Lung (tissue), 12 donors: Measurements from ENCODE around the gene MEX3C. TPM values are rescaled to one million over a fixed set of nuclear protein-coding genes. Genes with fewer than 3 reads are reported as not detected.

ENCODE experiments used
- ATAC-seq: fragments of 200-7000 bp; cut with Tn5 transposase; one replicate; pipeline ENCODE4 v1.9.1; 2020; ENCODE audit warnings: moderate number of reproducible peaks; ENCODE audit not compliant: insufficient read depth, low FRiP score
- DNase-seq, 3 donors: peaks; one replicate each; pipeline ENCODE4 v3.0.0-alpha.2; 2013 to 2017
- H3K27ac ChIP-seq, 2 donors: one replicate each; pipeline ENCODE4 v1.5.1; 2013; ENCODE audit warnings: mild to moderate bottlenecking in 2 of 2, moderate library complexity in 2 of 2, control low read depth in 1 of 2, inconsistent platforms in 1 of 2, low read depth in 1 of 2, low read length in 1 of 2
- H3K27me3 ChIP-seq, 3 donors: one replicate each; pipeline ENCODE4 v1.5.1; 2013; ENCODE audit warnings: low read length in 2 of 3; ENCODE audit not compliant: control insufficient read depth in 3 of 3, insufficient read depth in 3 of 3
- H3K36me3 ChIP-seq, 4 donors: one replicate each; pipeline ENCODE4 v1.5.1; 2013; ENCODE audit warnings: low read length in 4 of 4, mild to moderate bottlenecking in 1 of 4, moderate library complexity in 1 of 4; ENCODE audit not compliant: control insufficient read depth in 4 of 4, insufficient read depth in 4 of 4
- H3K4me1 ChIP-seq, 5 donors: one replicate each; pipeline ENCODE4 v1.5.1; 2013; ENCODE audit warnings: low read length in 5 of 5, mild to moderate bottlenecking in 2 of 5, moderate library complexity in 1 of 5; ENCODE audit not compliant: control insufficient read depth in 5 of 5, insufficient read depth in 5 of 5
- H3K4me3 ChIP-seq: one replicate; pipeline ENCODE4 v1.5.1; 2013; ENCODE audit warnings: mild to moderate bottlenecking, control low read depth, moderate library complexity
- H3K9ac ChIP-seq, 2 donors: one replicate each; pipeline ENCODE4 v1.5.1; 2013; ENCODE audit warnings: low read length in 2 of 2, control low read depth in 1 of 2; ENCODE audit not compliant: insufficient read depth in 1 of 2
- H3K9me3 ChIP-seq, 4 donors: one replicate each; pipeline ENCODE4 v1.5.1; 2013; ENCODE audit warnings: low read length in 3 of 4, mild to moderate bottlenecking in 1 of 4, moderate library complexity in 1 of 4; ENCODE audit not compliant: control insufficient read depth in 4 of 4, insufficient read depth in 3 of 4
- CTCF ChIP-seq: IDR thresholded peaks from 2 replicates; pipeline ENCODE4 v1.5.1; 2012; ENCODE audit warnings: mild to moderate bottlenecking; ENCODE audit errors: control extremely low read depth, extremely low read depth
- WGBS, 2 donors: extraction: QIAGEN DNeasy Blood & Tissue Kit; methylation state at CpG; one replicate each; pipeline ENCODE4 v1.1.7; 2013; 5-methylcytosine and 5-hydroxymethylcytosine counted together
- polyA plus RNA-seq, 2 donors: library from polyadenylated mRNA; stranded (reverse); fragments of 200-250 nt; gene quantifications; one replicate each; pipeline ENCODE4 v1.2.1, GENCODE V29; 2013
- total RNA-seq, 2 donors: library from RNA; depleted of rRNA in 1 of 2; stranded (reverse); fragments of >200 nt in 1 of 2; gene quantifications; one replicate each; pipeline ENCODE4 v1.2.1, GENCODE V29; 2014 to 2021
- donor health status: control.
- donor health status: control.
- donor health status: Bipolar disorder and iron deficiency.
- donor health status: healthy.
- donor health status: DM: yes; HTN: yes; CAD: no.

Gene MEX3C
- total and polyA plus RNA-seq, 4 donors: 7.6 to 54.2 (median 15.8) TPM

- Histone ChIP-seq H3K27me3 (peaks cover 0 to 19% (median 10%) of the 10 kb centered on the region in 3 donors), H3K4me1 (no peaks in the 10 kb centered on the region), H3K27ac (no peak overlapping the region), H3K9me3 (no peaks in the 10 kb centered on the region), H3K36me3 (no peaks in the 10 kb centered on the region), H3K9ac (no peak overlapping the region), H3K4me3 (no peak overlapping the region)
- no peak for TF ChIP-seq CTCF
- ATAC-seq (no peak), DNase-seq (no peak)
- 41 to 50% methylated on average over 6 of the region's 6 CpGs for WGBS, 2 donors
These were observed 37.7 kb upstream of the MEX3C start for GRCh38 chr18:51235009-51235789.

GRCh38 chr18:51234117-51235008, 36.9 kb upstream of the MEX3C start:
- no peak for TF ChIP-seq CTCF
- Histone ChIP-seq H3K9ac (no peak overlapping the region), H3K27me3 (peaks cover 0 to 19% (median 10%) of the 10 kb centered on the region in 3 donors), H3K9me3 (peaks cover 0 to 3% (median 0%) of the 10 kb centered on the region in 4 donors), H3K36me3 (no peaks in the 10 kb centered on the region), H3K4me3 (no peak overlapping the region), H3K4me1 (no peaks in the 10 kb centered on the region), H3K27ac (no peak overlapping the region)
- WGBS, 2 donors: 81 to 87% methylated on average over 11 of the region's 11 CpGs
- no peak for DNase-seq
- no peak for ATAC-seq

- Histone ChIP-seq H3K9me3 (peaks cover 0 to 10% (median 0%) of the 10 kb centered on the region in 4 donors), H3K9ac (no peak overlapping the region), H3K4me1 (no peaks in the 10 kb centered on the region), H3K36me3 (no peaks in the 10 kb centered on the region), H3K27ac (no peak overlapping the region), H3K4me3 (no peak overlapping the region), H3K27me3 (peaks cover 0 to 22% (median 10%) of the 10 kb centered on the region in 3 donors)
- ATAC-seq: no peak
- TF ChIP-seq CTCF: no peak
- WGBS, 2 donors: 88 to 91% methylated on average over 4 of the region's 4 CpGs
- no peak for DNase-seq
These were observed 31.8 kb upstream of the MEX3C start for GRCh38 chr18:51229328-51229727.
